ENCODE measurements around the gene BTBD17.

Gene BTBD17

DNA sequence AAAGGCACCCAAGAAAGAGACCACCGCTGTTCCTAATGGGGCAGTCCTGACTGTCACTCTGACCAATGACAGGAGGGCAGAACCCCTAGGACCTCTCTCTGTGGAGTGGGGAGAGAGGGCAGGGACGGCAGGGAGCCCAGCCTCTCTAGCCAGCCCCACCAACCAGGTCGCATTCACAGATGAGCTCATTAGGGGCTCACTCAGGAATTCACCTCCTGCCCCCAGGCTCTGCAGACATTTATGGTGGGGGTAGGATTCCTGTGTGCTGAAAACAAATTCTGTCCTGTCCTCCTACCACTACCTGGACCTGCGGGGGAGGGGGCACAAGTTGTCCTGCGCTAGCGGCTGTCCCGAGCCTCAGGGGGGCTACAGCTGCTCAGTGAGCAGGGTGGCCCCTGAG, 42.5 kb upstream of the BTBD17 start:
- DNase-seq (ENCODE audit: low read depth), result no peak
- TF ChIP-seq, protein P1, sequence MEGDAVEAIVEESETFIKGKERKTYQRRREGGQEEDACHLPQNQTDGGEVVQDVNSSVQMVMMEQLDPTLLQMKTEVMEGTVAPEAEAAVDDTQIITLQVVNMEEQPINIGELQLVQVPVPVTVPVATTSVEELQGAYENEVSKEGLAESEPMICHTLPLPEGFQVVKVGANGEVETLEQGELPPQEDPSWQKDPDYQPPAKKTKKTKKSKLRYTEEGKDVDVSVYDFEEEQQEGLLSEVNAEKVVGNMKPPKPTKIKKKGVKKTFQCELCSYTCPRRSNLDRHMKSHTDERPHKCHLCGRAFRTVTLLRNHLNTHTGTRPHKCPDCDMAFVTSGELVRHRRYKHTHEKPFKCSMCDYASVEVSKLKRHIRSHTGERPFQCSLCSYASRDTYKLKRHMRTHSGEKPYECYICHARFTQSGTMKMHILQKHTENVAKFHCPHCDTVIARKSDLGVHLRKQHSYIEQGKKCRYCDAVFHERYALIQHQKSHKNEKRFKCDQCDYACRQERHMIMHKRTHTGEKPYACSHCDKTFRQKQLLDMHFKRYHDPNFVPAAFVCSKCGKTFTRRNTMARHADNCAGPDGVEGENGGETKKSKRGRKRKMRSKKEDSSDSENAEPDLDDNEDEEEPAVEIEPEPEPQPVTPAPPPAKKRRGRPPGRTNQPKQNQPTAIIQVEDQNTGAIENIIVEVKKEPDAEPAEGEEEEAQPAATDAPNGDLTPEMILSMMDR (IDR thresholded peaks at IDR 0.05; ENCODE audit: control insufficient read depth, insufficient read depth, low read depth, low read length, missing control alignments), result no peak
- no peak overlapping the region for H3K4me3 ChIP-seq (ENCODE audit: control insufficient read depth, low read depth, low read length)

DNA sequence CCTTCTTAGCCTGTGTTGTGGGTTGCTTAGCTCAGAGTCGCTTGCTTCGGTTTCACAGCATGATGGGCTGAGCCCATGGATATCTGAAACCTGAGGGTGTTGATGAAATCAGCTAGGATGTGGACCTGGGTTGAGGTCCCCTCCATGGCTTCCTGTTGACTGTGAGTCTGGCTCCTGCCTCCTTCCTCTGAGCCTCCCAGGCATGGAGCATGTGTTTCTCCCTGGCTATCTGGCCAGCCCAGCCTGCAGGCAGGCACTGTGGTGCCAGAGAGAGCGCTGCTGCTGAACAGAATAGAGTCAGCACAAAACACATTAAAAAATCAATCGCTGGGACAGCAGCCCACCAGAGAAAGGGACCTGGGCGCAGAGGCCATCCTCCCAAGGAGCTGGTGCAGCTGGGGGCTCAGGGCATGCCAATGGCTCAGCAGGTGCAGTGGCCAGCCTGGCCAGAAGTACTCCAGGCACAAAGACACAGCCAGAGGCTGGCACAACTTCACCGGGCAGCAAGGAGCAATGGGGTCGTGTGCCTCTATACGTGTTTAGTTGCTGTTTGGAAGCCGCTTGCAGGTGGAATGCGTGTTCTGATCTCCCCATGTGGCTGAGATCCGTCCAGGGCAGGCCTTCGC, 42.0 kb upstream of the BTBD17 start:
- DNase-seq (ENCODE audit: low read depth), result no peak
- TF ChIP-seq, protein P1 (IDR thresholded peaks at IDR 0.05; ENCODE audit: control insufficient read depth, insufficient read depth, low read depth, low read length, missing control alignments), result no peak
- no peak overlapping the region for H3K4me3 ChIP-seq (ENCODE audit: control insufficient read depth, low read depth, low read length)

DNA sequence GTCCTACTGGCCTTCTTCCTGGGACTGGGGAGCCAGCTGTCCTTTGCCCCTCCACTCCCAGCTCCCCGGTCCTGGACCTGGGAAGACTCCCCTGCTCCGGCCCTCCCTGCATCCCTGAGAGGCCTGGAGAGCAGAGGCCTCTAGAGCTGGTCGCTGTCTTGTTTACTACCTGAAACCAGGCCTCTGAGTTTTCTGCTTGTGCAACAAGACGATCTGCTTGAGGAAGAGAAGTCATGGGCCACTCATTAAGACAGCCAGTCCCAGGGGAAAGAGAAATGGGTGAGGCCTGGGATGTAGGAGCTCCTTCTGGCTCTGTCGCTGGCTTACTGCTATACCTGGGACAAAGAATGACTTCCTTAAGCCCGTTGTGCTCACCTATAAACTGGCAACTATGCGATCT, 40.4 kb upstream of the BTBD17 start:
- no peak overlapping the region for H3K4me3 ChIP-seq (ENCODE audit: control insufficient read depth, low read depth, low read length)
- no peak for DNase-seq (ENCODE audit: low read depth)
- TF ChIP-seq, protein P1 (IDR thresholded peaks at IDR 0.05; ENCODE audit: control insufficient read depth, insufficient read depth, low read depth, low read length, missing control alignments), result no peak

DNA sequence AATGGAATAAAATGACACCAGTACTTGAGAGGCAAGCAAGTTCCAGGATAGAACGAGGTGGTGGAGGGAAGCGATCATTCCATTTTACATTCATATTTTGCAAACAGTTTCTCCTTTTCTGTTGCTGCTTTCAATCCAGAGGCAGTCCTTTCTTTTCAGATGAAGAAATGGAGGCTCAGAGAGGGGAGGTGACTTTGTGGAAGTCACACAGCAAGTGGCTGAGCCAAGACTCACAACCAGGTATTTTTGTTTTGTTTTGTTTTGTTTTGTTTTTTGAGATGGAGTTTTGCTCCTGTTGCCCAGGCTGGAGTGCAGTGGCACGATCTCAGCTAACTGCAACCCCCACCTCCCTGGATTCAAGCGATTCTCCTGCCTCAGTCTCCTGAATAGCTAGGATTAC, 34.9 kb upstream of the BTBD17 start:
- no peak for DNase-seq (ENCODE audit: low read depth)
- TF ChIP-seq, protein P1 (IDR thresholded peaks at IDR 0.05; ENCODE audit: control insufficient read depth, insufficient read depth, low read depth, low read length, missing control alignments), result no peak
- H3K4me3 ChIP-seq (ENCODE audit: control insufficient read depth, low read depth, low read length), result no peak overlapping the region

DNA sequence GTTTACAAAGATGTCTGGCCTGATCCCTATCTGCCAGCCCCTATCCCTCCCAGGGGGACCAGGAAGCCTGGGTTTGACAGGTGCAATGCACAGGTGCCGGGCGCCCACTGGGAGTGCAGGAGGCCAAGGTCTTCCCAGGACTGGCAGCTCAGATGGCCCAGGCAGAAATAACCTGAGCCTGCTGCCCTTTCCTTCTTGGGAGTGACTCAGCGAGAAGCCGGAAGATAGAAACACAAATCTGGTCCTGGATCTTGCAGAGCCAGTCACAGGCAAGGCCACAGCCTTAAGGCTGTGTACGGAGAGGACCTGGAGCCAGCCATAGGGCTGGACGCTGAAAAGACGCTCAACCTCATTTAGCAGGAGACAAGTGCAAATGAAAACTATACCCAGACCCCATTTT, 33.3 kb upstream of the BTBD17 start:
- DNase-seq (ENCODE audit: low read depth), result no peak
- TF ChIP-seq, protein P1 (IDR thresholded peaks at IDR 0.05; ENCODE audit: control insufficient read depth, insufficient read depth, low read depth, low read length, missing control alignments), result no peak
- no peak overlapping the region for H3K4me3 ChIP-seq (ENCODE audit: control insufficient read depth, low read depth, low read length)

DNA sequence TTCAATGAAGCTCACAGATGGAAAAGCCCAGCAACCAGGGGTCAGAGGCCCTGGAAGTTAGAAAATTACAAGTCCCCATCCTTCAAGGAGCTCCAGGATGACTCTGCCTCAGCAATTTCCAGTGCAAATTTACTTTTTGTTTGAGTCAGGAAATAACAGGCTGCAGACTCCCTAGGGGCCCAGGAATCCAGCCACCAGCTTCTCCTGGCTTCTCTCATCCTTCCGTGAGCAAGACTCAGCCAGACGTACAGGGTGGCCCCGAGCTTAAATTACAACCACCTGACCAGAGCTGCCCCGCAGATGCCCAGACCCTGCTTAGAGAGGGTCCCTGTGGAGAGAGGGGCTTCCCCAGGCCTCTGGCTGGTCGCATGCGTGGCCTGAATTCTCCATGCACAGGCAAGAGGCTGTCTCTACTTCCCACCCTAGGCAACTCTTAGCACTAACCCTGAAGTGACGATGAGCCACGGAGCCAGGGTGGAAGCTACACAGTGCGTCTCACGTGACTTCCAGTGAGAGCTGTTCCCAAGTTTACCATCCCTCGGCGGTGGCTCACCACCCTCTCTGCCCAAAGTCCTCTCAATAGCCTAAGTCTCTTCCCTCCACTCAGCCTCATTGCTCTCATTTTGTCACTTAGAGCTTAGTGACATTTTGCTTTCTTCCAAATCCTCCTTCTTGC, 32.7 kb upstream of the BTBD17 start:
- no peak overlapping the region for H3K4me3 ChIP-seq (ENCODE audit: control insufficient read depth, low read depth, low read length)
- DNase-seq (ENCODE audit: low read depth), result no peak
- TF ChIP-seq, protein P1 (IDR thresholded peaks at IDR 0.05; ENCODE audit: control insufficient read depth, insufficient read depth, low read depth, low read length, missing control alignments), result no peak

All from AG09309 (cell line).